Upper lobe of left lung (tissue), 4 donors: ENCODE measurements around the gene TECPR1.

Experiments used
- EP300 ChIP-seq, 4 donors: sonication (generic); formaldehyde crosslinking; IDR thresholded peaks; one replicate each; pipeline ENCODE4 v1.5.1; 2017; ENCODE audit warnings: antibody characterized with exemption in 4 of 4, control low read depth in 2 of 4
- POLR2AphosphoS5 ChIP-seq, 2 donors: sonication (generic); formaldehyde crosslinking; IDR thresholded peaks; one replicate each; pipeline ENCODE4 v1.5.1; 2017; ENCODE audit warnings: antibody characterized with exemption in 2 of 2

GRCh38 chr7:98174334-98175259 is 77.4 kb downstream of the TECPR1 start:
- TF ChIP-seq POLR2AphosphoS5 (IDR thresholded peaks at IDR 0.05) (peak in 1 of 2 donors; percentile 70), EP300 (IDR thresholded peaks at IDR 0.05) (peak in 1 of 4 donors; percentile 45)
